ENCODE measurements around the gene ANKRD13C.

ANKRD13C gene

DNA sequence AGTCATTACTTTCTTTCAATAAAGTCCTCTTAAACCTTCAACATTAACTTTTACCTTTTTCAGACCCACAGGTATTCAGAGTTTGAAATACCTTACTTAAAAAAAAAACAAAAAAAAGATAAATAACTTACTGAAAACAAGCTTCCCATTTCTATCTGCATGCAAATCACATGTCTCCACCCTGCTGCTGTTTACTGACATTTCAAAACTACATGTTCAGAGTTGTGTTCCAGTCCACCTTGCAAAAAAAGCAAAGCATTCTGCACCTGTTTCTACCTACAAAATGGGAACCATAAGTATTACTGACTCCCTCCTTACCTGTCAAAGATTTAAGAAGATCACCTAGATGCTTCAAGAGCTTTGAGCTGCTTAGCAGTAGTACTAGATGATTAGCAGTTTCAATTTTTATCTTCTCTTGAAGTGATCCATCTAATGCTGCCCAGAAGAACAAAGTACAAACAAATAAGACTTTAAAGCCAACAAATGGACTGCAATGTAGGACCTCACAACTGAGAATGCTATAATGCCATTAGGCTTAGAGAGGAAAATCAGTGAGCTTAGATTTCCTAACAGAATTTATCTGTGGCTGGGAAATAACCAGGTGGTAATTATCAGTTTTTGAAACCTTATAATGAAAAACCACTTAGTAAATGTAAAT lies 61.2 kb downstream of the ANKRD13C start:
- no peak for DNase-seq

- DNase-seq, result no peak
Observed at GRCh38 chr1:70290218-70290617, 64.3 kb downstream of the ANKRD13C start.

DNA sequence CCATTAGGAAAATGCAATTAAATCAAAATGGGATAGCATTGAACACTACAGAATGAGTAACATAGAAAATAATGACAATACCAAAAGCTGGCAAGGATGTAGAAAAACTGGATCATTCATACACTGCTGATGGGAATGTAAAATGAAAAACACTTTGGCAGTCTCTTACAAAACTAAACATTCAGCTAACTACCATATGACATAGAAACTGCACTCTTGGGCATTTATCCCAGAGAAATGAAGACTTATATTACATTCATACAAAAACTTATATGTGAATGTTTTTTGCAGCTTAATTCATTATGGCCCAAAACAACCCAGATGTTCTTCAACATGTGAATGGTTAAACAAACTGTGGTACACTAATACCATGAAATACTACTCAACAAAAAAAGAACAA lies 66.4 kb downstream of the ANKRD13C start:
- DNase-seq, result no peak

GRCh38 chr1:70286453-70286852 lies 68.1 kb downstream of the ANKRD13C start:
- no peak for DNase-seq

DNA sequence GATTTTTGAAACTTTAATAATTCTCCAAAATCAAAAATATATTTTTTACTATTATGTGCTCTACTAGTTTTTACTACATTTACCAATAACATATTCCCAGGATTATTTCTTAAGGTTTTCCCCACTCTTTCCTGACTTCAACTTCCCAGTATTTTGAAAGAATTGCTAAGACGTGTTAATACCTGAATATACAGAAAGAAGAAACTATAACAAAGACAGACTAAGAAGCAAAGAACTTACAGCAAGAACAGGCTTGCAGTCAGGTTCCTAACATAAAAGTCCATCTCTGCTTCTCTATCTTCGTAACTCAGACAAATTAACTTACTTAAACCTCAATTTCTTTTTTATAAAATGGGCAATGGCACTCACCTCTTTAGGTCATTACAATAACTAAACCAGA lies 70.2 kb downstream of the ANKRD13C start:
- DNase-seq, result no peak

DNA sequence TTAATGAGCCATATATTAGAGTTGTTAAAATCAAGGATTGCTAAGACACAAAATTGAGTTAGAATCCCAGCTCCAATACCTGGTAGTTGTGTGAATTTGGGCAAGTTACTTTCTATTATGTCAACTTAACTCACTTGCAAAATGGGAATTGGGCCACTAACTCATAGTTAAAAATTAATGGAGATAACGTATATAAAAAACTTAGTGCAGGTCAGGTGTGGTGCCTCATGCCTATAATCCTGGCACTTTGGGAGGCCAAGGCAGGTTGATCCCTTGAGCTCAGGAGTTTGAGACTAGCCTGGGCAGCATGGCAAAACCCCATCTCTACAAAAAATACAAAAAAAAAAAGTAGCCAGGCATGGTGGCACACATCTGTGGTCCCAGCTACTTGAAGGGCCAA lies 75.8 kb downstream of the ANKRD13C start:
- no peak for DNase-seq

- DNase-seq, result no peak
Observed at GRCh38 chr1:70277875-70278274, 76.6 kb downstream of the ANKRD13C start.

DNA sequence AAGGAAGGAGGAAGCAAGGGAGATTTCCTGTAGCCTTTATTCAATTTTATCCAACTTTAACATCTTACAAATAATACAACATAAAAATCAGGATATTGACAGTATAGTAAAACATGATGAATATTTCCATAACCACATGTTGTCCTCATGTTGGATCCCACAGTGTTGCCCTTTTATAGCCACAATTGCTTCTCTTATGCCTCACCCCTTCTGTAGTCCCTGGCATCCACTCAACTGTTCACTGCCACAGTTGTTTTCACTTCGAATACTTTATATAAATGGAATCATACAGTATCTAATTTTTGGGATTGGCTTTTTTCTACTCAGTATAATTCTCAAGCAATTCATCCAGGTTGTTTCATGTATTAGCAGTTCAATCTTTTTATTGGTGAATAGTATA lies 88.6 kb downstream of the ANKRD13C start:
- no peak for DNase-seq

DNA sequence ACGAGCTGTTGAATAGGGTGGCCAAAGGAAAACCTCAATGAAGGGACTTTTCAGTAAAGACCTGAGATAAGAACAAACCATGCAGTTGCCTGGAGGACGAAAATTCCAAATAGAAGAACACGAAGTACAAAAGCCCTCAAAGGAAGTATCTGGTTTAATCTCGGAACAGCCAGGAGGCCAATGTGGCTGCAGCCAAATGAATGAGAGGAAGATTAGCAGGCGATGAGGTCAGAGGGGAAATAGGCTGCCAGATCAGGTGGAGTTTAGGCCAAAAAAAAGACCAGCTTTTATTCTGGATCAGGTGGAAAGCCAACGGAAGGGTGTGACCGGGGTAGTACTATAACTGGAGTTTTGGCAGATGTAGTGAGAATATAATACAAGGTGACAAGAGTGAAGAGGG lies 89.7 kb downstream of the ANKRD13C start:
- peak; percentile 66 for DNase-seq

- DNase-seq, result no peak
Observed at GRCh38 chr1:70256664-70257063, 97.9 kb downstream of the ANKRD13C start.

- DNase-seq, result no peak
Observed at GRCh38 chr1:70248729-70249128, 105.8 kb downstream of the ANKRD13C start.

GRCh38 chr1:70247768-70248167 lies 106.8 kb downstream of the ANKRD13C start:
- no peak for DNase-seq

GRCh38 chr1:70247122-70247521 lies 107.4 kb downstream of the ANKRD13C start:
- DNase-seq, result no peak

DNA sequence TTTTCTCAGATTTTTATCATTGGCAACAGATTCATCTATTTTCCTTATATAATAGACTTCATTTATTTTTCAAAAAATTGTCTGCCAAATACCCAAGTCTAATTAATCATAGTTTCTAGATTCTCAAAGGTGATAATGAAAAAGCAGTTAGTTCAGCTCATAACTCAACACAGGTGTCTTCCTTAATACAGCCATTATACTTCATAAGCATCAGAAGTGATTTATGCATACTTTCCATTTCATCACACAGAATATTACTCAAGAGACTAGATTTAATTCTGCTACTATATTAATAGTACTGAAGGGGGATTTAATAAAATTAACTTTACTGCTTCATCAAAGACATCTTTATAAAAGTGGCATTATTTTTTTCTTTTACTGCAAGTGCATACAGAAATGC lies 114.6 kb downstream of the ANKRD13C start:
- DNase-seq, result no peak

GRCh38 chr1:70234733-70235132 lies 119.8 kb downstream of the ANKRD13C start:
- DNase-seq, result no peak

DNA sequence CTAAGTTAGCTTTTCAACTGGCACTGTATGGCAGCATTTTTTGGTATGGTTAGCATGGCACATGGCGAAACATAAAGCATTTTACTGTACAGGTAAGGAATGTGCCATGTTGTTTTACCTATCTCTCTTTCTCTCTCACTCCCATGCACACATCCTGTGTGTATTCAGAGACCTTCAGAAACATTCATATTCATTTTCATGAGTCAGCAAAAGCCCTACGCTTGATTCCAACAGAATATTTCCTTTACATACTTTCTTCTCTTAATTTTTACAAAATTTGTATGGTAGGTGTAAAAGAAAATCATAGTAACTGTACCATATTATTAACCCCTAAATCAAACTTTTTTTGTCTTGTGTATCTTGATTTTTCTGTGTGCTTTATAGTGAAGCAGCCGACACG lies 123.0 kb downstream of the ANKRD13C start:
- no peak for DNase-seq

GRCh38 chr1:70228670-70229069 lies 125.9 kb downstream of the ANKRD13C start:
- DNase-seq, result no peak

DNA sequence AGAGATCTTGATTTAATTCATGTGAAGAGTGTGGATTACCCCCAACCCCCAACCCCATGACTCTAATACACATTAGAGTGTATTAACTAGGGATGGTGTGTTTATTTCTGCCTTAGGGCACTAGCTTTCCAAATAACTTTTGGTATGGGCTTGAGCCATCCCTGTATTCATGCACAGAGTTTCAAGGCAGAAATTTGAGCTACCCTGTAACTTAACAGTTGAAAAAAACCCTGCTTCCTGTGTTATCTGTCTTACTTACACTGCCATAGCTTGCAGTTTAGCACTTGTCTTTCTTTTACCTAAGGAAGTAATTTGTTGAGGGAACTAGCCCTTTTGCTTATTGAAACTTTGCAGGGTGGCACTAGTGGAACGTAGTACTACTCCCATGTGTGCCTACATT lies 127.1 kb downstream of the ANKRD13C start:
- DNase-seq, result no peak

DNA sequence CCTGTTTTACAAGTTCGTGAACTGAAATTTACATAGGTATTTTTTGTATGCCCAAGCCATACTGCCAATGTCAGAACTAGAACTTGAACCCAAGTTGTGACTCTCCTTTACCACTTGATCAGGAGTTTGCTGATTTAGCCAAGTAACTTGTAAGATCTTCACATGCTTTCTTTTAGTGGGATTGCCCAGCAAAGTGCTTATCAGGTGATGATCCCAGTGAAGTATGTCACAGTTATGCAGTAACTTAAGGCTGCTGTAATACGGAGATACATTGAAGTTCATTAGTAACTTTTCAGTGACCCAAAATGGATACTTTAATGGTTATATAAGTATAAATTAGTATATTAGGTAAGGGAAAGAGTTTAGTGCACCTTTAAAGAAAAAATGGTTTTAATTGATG lies 129.6 kb downstream of the ANKRD13C start:
- DNase-seq, result no peak

DNA sequence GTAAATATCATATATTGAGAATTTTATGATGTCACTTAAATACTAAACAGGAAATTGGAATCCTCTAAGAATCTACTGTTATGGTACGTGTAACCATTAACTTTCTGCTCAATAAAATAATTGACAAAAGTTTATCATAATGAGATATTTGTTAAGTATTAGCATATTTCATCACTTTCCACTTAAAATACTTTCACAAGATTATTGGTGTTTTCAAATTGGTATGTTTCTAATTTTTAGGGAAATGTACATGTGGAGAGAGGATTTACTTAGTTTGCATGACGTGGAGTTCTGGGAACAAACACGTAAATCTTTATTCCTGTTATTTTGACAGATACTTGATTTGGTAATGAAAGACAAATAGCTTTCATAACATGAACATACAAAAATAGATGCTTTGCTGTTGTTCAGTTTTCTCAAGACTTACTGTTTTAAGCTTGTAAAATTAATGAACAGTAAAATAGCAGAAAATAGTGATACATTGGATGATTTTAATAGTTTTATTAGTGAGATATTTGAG lies 131.7 kb downstream of the ANKRD13C start:
- no peak for DNase-seq

GRCh38 chr1:70221238-70222121 lies 133.0 kb downstream of the ANKRD13C start, which contains the start of gene SRSF11:
Gene SRSF11, plus strand, starts transcription at chr1:70221380. Its CDS starts 257 bp downstream, at chr1:70221637.
- DNase-seq, result peak; percentile 97

GRCh38 chr1:70220517-70221237 lies 133.8 kb downstream of the ANKRD13C start:
- DNase-seq, result no peak

DNA sequence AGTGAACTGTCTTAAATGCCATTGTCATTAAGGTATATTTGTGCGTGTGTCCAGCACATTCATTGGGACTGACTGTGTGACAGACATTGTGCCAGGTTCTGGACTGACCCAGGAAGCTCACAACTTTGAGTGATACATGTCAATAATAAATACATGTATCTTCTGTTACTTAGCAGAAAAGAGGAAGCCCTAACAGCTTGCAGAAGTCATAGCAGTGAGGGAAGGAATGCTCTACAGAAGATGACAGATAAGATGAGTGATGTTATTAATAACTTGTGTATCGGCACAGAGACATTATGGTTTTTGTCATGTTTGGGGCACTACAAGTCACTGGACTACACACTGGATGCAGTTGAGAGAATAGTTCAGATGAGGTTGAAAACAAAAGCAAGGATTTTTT lies 134.5 kb downstream of the ANKRD13C start:
- DNase-seq, result peak; percentile 75
